GM21515 (cell line): ENCODE measurements around the gene SPRR1A.

ENCODE experiments used
- ATAC-seq: cut with Tn5 transposase; IDR thresholded peaks from one replicate; pipeline ENCODE4 v1.9.1; 2021; ENCODE audit not compliant: unreplicated experiment

The SPRR1A gene

GRCh38 chr1:153028766-153029165 lies 44.9 kb downstream of the SPRR1A start:
- no peak for ATAC-seq

- no peak for ATAC-seq
Measured at GRCh38 chr1:153030895-153031294, 47.0 kb downstream of the SPRR1A start, which contains the start of gene SPRR1B. Gene SPRR1B, plus strand, starts transcription at chr1:153031203. Its CDS starts 1,143 bp downstream, at chr1:153032346.

DNA sequence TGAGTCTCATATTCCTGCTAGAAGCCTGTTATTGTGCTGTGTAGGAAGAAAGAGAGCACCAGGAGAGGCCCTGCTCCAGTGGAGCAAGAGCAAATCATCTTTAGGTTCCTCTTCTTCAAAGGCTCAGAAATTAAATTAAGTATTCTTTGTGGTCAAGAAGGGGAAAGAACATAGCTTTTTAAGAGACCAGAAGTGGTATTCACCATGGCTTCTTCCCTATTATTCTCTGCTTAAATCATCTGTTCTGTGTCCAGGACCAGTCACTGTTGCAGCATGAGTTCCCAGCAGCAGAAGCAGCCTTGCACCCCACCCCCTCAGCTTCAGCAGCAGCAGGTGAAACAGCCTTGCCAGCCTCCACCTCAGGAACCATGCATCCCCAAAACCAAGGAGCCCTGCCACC lies 48.2 kb downstream of the SPRR1A start:
- no peak for ATAC-seq

DNA sequence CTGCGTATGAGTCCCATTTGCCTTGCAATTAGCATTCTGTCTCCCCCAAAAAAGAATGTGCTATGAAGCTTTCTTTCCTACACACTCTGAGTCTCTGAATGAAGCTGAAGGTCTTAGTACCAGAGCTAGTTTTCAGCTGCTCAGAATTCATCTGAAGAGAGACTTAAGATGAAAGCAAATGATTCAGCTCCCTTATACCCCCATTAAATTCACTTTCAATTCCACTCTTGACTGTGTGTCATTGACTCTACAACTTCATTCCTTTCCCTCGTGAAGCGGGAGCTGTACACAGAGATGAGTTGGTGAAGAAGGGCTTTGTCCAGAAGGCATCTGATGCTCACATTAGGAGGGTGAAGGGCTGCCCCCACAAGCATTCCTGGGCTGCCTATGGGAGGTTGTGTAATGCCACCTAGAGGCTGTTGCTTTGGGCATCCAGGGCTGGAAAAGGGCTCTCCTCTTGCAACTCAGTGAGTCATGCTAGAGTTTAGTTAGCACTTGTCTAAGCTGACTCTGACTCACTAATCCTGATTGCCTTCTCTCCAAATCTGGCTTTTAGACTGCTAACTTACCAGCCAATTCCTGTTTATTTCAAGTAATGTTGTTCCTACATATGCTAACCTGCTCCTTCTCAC lies 48.9 kb downstream of the SPRR1A start:
- no peak for ATAC-seq

- no peak for ATAC-seq
Measured at GRCh38 chr1:153035211-153035610, 51.3 kb downstream of the SPRR1A start.
